H9 (cell line): ENCODE results near the gene VPS9D1. TPM values are rescaled to one million over a fixed set of nuclear protein-coding genes. Genes with fewer than 3 reads are reported as not detected.

Experiments used
- DNase-seq: peaks from one replicate; pipeline ENCODE4 v3.0.0-alpha.2; 2017
- H2AFZ ChIP-seq: one replicate; pipeline ENCODE4 v1.6.1; 2013; ENCODE audit warnings: mild to moderate bottlenecking, low read length, control low read depth, moderate library complexity
- H2AK5ac ChIP-seq: 2 replicates; pipeline ENCODE4 v1.6.1; 2013; ENCODE audit warnings: low read length, control low read depth, mixed read lengths; ENCODE audit not compliant: insufficient read length
- H2BK120ac ChIP-seq: one replicate; pipeline ENCODE4 v1.6.1; 2013; ENCODE audit warnings: low read depth, mild to moderate bottlenecking, low read length, control low read depth, inconsistent platforms; ENCODE audit not compliant: poor library complexity, severe bottlenecking
- H2BK12ac ChIP-seq: 2 replicates; pipeline ENCODE4 v1.6.1; 2013; ENCODE audit warnings: low read length, control low read depth, mixed read lengths, low read depth; ENCODE audit not compliant: insufficient read length
- H2BK15ac ChIP-seq: 2 replicates; pipeline ENCODE4 v1.6.1; 2013; ENCODE audit warnings: low read depth, low read length, control low read depth
- H2BK20ac ChIP-seq: one replicate; pipeline ENCODE4 v1.6.1; 2013; ENCODE audit warnings: low read depth, mild to moderate bottlenecking, low read length, control low read depth, inconsistent platforms; ENCODE audit not compliant: poor library complexity, severe bottlenecking
- H2BK5ac ChIP-seq: 2 replicates; pipeline ENCODE4 v1.6.1; 2013; ENCODE audit warnings: low read length, control low read depth, mixed read lengths; ENCODE audit not compliant: insufficient read length
- H3K14ac ChIP-seq: 2 replicates; pipeline ENCODE4 v1.6.1; 2013; ENCODE audit warnings: low read length, control low read depth; ENCODE audit not compliant: insufficient read depth
- H3K18ac ChIP-seq: 2 replicates; pipeline ENCODE4 v1.6.1; 2013; ENCODE audit warnings: low read depth, mild to moderate bottlenecking, mixed read lengths, low read length, control low read depth; ENCODE audit not compliant: insufficient read length
- H3K23ac ChIP-seq: 2 replicates; pipeline ENCODE4 v1.6.1; 2013; ENCODE audit warnings: low read length, control low read depth, mixed read lengths, low read depth; ENCODE audit not compliant: insufficient read length
- H3K23me2 ChIP-seq: 2 replicates; pipeline ENCODE4 v1.6.1; 2013; ENCODE audit warnings: low read depth, mild to moderate bottlenecking, mixed read lengths, low read length, control low read depth; ENCODE audit not compliant: insufficient read length, poor library complexity, severe bottlenecking
- H3K27ac ChIP-seq: 2 replicates; pipeline ENCODE4 v1.5.1; 2013; ENCODE audit warnings: low read length, control low read depth, mixed read lengths, low read depth; ENCODE audit not compliant: insufficient read length
- H3K27me3 ChIP-seq: 2 replicates; pipeline ENCODE4 v1.6.1; 2013; ENCODE audit warnings: low read length, control low read depth, inconsistent platforms; ENCODE audit not compliant: insufficient read depth
- H3K4ac ChIP-seq: 2 replicates; pipeline ENCODE4 v1.6.1; 2013; ENCODE audit warnings: low read depth, mild to moderate bottlenecking, control low read depth, inconsistent platforms, low read length, moderate library complexity
- H3K4me1 ChIP-seq: 2 replicates; pipeline ENCODE4 v1.6.1; 2013; ENCODE audit warnings: low read length, control low read depth, inconsistent platforms; ENCODE audit not compliant: insufficient read depth
- H3K4me2 ChIP-seq: 2 replicates; pipeline ENCODE4 v1.6.1; 2013; ENCODE audit warnings: low read length, control low read depth, mixed read lengths; ENCODE audit not compliant: insufficient read length, insufficient read depth
- H3K56ac ChIP-seq: 2 replicates; pipeline ENCODE4 v1.6.1; 2013; ENCODE audit warnings: low read depth, mild to moderate bottlenecking, mixed read lengths, low read length, control low read depth; ENCODE audit not compliant: insufficient read length
- H3K79me1 ChIP-seq: 2 replicates; pipeline ENCODE4 v1.6.1; 2013; ENCODE audit warnings: low read depth, mild to moderate bottlenecking, moderate library complexity, low read length, control low read depth, inconsistent platforms; ENCODE audit not compliant: insufficient read depth, poor library complexity, severe bottlenecking
- H3K79me2 ChIP-seq: 2 replicates; pipeline ENCODE4 v1.6.1; 2013; ENCODE audit warnings: low read length, control low read depth, inconsistent platforms; ENCODE audit not compliant: insufficient read depth
- H3K9ac ChIP-seq: 2 replicates; pipeline ENCODE4 v1.6.1; 2013; ENCODE audit warnings: low read length, control low read depth, mixed read lengths; ENCODE audit not compliant: insufficient read length; ENCODE audit errors: extremely low read depth
- H3K9me3 ChIP-seq: one replicate; pipeline ENCODE4 v1.6.1; 2013; ENCODE audit warnings: low read depth, low read length, inconsistent platforms; ENCODE audit not compliant: control insufficient read depth
- H3T11ph ChIP-seq: one replicate; pipeline ENCODE4 v1.6.1; 2013; ENCODE audit warnings: mild to moderate bottlenecking, low read length, control low read depth, inconsistent platforms
- H4K20me1 ChIP-seq: one replicate; pipeline ENCODE4 v1.6.1; 2013; ENCODE audit not compliant: control insufficient read depth, insufficient read length, insufficient read depth
- H4K5ac ChIP-seq: 2 replicates; pipeline ENCODE4 v1.6.1; 2013; ENCODE audit warnings: low read depth, mild to moderate bottlenecking, mixed read lengths, low read length, control low read depth; ENCODE audit not compliant: insufficient read length
- H4K8ac ChIP-seq: replicated peaks from 2 replicates; pipeline ENCODE4 v1.6.1; 2013; ENCODE audit warnings: low read length, control low read depth, mixed read lengths, low read depth; ENCODE audit not compliant: insufficient read length
- H4K91ac ChIP-seq: 2 replicates; pipeline ENCODE4 v1.6.1; 2013; ENCODE audit warnings: low read depth, mild to moderate bottlenecking, moderate library complexity, mixed read lengths, low read length, control low read depth; ENCODE audit not compliant: insufficient read length
- H3K27ac Mint-ChIP-seq, 3 experiments: 2 replicates in 2 of 3; 3 replicates in 1 of 3; pipeline ENCODE4 v1.8.0; 2020 to 2021; ENCODE audit warnings: mixed read lengths in 3 of 3, mild to moderate bottlenecking in 1 of 3, moderate library complexity in 1 of 3
- H3K27me3 Mint-ChIP-seq: 2 replicates; pipeline ENCODE4 v1.8.0; 2021; ENCODE audit warnings: low read depth, mild to moderate bottlenecking, moderate library complexity, mixed read lengths
- H3K36me3 Mint-ChIP-seq, 3 experiments: 2 replicates in 2 of 3; 3 replicates in 1 of 3; pipeline ENCODE4 v1.8.0; 2020 to 2021; ENCODE audit warnings: low read depth in 3 of 3, mixed read lengths in 3 of 3; ENCODE audit not compliant: insufficient read depth in 1 of 3
- H3K4me1 Mint-ChIP-seq, 2 experiments: 2 replicates each; pipeline ENCODE4 v1.8.0; 2020; ENCODE audit warnings: mixed read lengths in 2 of 2
- H3K4me3 Mint-ChIP-seq, 2 experiments: 2 replicates in 1 of 2; 3 replicates in 1 of 2; pipeline ENCODE4 v1.8.0; 2020 to 2021; ENCODE audit warnings: mild to moderate bottlenecking in 2 of 2, mixed read lengths in 2 of 2, moderate library complexity in 1 of 2
- H3K9me3 Mint-ChIP-seq, 2 experiments: 2 replicates in 1 of 2; 3 replicates in 1 of 2; pipeline ENCODE4 v1.8.0; 2020; ENCODE audit warnings: mild to moderate bottlenecking in 2 of 2, mixed read lengths in 2 of 2, moderate library complexity in 1 of 2
- CTCF ChIP-seq: fragments of 200-600 bp; sonication (generic); conservative IDR thresholded peaks from 3 replicates; pipeline ENCODE4 v1.8.0; 2021; ENCODE audit warnings: antibody characterized with exemption, mild to moderate bottlenecking
- WGBS: extraction: QIAGEN DNeasy Blood & Tissue Kit; methylation state at CpG from one replicate; pipeline ENCODE4 v1.1.7; 2013; ENCODE audit warnings: missing lambda C conversion rate, low lambda C conversion rate, mixed read lengths; ENCODE audit not compliant: insufficient read length; ENCODE audit errors: extremely low coverage; 5-methylcytosine and 5-hydroxymethylcytosine counted together
- total RNA-seq: library from RNA; stranded (reverse); gene quantifications from 2 replicates; pipeline ENCODE4 v1.2.1, GENCODE V29; 2021

Gene VPS9D1
- total RNA-seq, 1 experiment from 2014 or later, result 6.0 TPM

DNA sequence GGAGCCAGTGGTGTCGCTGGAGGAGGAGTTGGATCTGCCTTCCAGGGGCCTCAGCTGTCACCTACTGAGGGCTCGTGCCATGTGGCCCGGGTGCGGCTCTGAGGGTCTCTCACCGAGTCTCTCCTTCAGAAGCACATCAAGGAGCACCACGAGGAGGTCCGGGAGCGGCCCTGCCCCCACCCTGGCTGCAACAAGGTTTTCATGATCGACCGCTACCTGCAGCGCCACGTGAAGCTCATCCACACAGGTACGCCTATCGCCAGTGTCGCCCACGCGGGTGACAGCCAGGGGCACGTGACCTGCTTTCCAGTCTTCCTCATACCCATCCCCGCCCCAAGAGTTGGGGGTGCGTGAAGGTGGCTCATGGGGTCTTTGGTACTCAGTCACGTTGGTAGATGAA, 13.1 kb upstream of the VPS9D1 start:
- H3K79me1 ChIP-seq, result no peaks in the 10 kb centered on the region
- no peak overlapping the region for H3T11ph ChIP-seq
- no peaks in the 10 kb centered on the region for H3K27me3 ChIP-seq
- no peak overlapping the region for H3K4me2 ChIP-seq
- H3K4me3 Mint-ChIP-seq, result no peak overlapping the region
- H3K4ac ChIP-seq, result no peak overlapping the region
- H3K18ac ChIP-seq, result no peak overlapping the region
- no peak overlapping the region for H3K14ac ChIP-seq
- no peak overlapping the region for H3K9ac ChIP-seq
- H3K36me3 Mint-ChIP-seq, result peaks cover 48 to 86% (median 86%) of the 10 kb centered on the region in 3 experiments; a peak in 6 of 7 replicates
- no peak overlapping the region for H3K27ac ChIP-seq
- H2BK120ac ChIP-seq, result no peak overlapping the region
- WGBS, result no CpG with 5 or more reads among the region's 21 CpGs
- no peak for TF ChIP-seq CTCF
- no peaks in the 10 kb centered on the region; a peak in 1 of 5 replicates for H3K9me3 Mint-ChIP-seq
- no peaks in the 10 kb centered on the region for H3K9me3 ChIP-seq
- H2BK5ac ChIP-seq, result no peak overlapping the region
- no peaks in the 10 kb centered on the region for H3K23me2 ChIP-seq
- H2BK12ac ChIP-seq, result no peak overlapping the region
- H2BK15ac ChIP-seq, result no peak overlapping the region
- H2BK20ac ChIP-seq, result no peak overlapping the region
- peaks cover 9 to 19% of the 10 kb centered on the region in 2 experiments for H3K4me1 Mint-ChIP-seq
- H4K91ac ChIP-seq, result no peak overlapping the region
- no peaks in the 10 kb centered on the region; the same call in 1 of the 2 replicates for H3K27me3 Mint-ChIP-seq
- H4K20me1 ChIP-seq, result no peaks in the 10 kb centered on the region
- no peaks in the 10 kb centered on the region for H3K79me2 ChIP-seq
- no peak overlapping the region for H2AK5ac ChIP-seq
- H3K4me1 ChIP-seq, result no peaks in the 10 kb centered on the region
- no peak overlapping the region for H4K8ac ChIP-seq
- no peak overlapping the region for H2AFZ ChIP-seq
- no peak overlapping the region for H3K56ac ChIP-seq
- no peak overlapping the region for H3K27ac Mint-ChIP-seq
- DNase-seq, result no peak
- no peak overlapping the region for H4K5ac ChIP-seq
- H3K23ac ChIP-seq, result no peak overlapping the region
